PC-3 (cell line): ENCODE results near the gene HES7. TPM values are rescaled to one million over a fixed set of nuclear protein-coding genes. Genes with fewer than 3 reads are reported as not detected.

ENCODE experiments used
- ATAC-seq: fragments of 200-7000 bp; cut with Tn5 transposase; 2 replicates; pipeline ENCODE4 v1.9.1; 2020; ENCODE audit warnings: mild to moderate bottlenecking, moderate library complexity
- BruUV-seq: library from RNA; stranded (reverse); fragments of 400-500 nt; replicated peaks from 2 replicates; lab custom pipeline; 2021; lab: Mats Ljungman, UMichigan
- CTCF ChIA-PET: fragments of 300-600 bp; sonication (Branson Sonifier 250); formaldehyde crosslinking; loops from one replicate; lab custom pipeline; 2022; ENCODE audit warnings: antibody characterized with exemption; lab: Charles Lee
- POLR2A ChIA-PET: fragments of 300-600 bp; sonication (Branson Sonifier 250); formaldehyde crosslinking; loops from one replicate; lab custom pipeline; 2022; ENCODE audit warnings: antibody characterized with exemption; ENCODE audit not compliant: unreplicated experiment; lab: Charles Lee
- DNase-seq: peaks from one replicate; pipeline ENCODE4 v3.0.0-alpha.2; 2015
- H2AFZ ChIP-seq: fragments of 300-600 bp; sonication (generic); 2 replicates; pipeline ENCODE4 v1.6.0; 2016; ENCODE audit warnings: antibody characterized with exemption, low read length
- H3F3A ChIP-seq: fragments of 300-600 bp; sonication (generic); one replicate; pipeline ENCODE4 v1.6.0; 2017; ENCODE audit warnings: antibody characterized with exemption, low read length, control low read depth, mild to moderate bottlenecking; ENCODE audit not compliant: unreplicated experiment
- H3K27ac ChIP-seq: fragments of 300-600 bp; sonication (generic); 2 replicates; pipeline ENCODE4 v1.5.1; 2016; ENCODE audit warnings: mild to moderate bottlenecking, low read length
- H3K27me3 ChIP-seq: fragments of 300-600 bp; sonication (generic); 2 replicates; pipeline ENCODE4 v1.6.1; 2016; ENCODE audit warnings: low read length, mixed read lengths
- H3K36me3 ChIP-seq: fragments of 300-600 bp; sonication (generic); 2 replicates; pipeline ENCODE4 v1.6.1; 2016; ENCODE audit warnings: low read depth, mixed run types, low read length, mixed read lengths
- H3K4me1 ChIP-seq: fragments of 300-600 bp; sonication (generic); 2 replicates; pipeline ENCODE4 v1.5.1; 2016; ENCODE audit warnings: low read length; ENCODE audit not compliant: insufficient read depth
- H3K4me2 ChIP-seq: fragments of 300-600 bp; sonication (generic); 2 replicates; pipeline ENCODE4 v1.6.0; 2016; ENCODE audit warnings: low read length
- H3K4me3 ChIP-seq: fragments of 300-600 bp; sonication (generic); 2 replicates; pipeline ENCODE4 v1.5.1; 2016; ENCODE audit warnings: mild to moderate bottlenecking, low read length, mixed read lengths
- H3K79me2 ChIP-seq: fragments of 300-600 bp; sonication (generic); 2 replicates; pipeline ENCODE4 v1.6.1; 2017; ENCODE audit warnings: low read length, mixed read lengths
- H3K9ac ChIP-seq: fragments of 300-600 bp; sonication (generic); 2 replicates; pipeline ENCODE4 v1.6.0; 2016; ENCODE audit warnings: mild to moderate bottlenecking, low read length
- H3K9me2 ChIP-seq: fragments of 300-600 bp; sonication (generic); replicated peaks from 2 replicates; pipeline ENCODE4 v1.6.1; 2016; ENCODE audit warnings: mixed run types, low read length, mixed read lengths
- H3K9me3 ChIP-seq: fragments of 300-600 bp; sonication (generic); 2 replicates; pipeline ENCODE4 v1.6.1; 2016; ENCODE audit warnings: low read length, mixed read lengths
- H4K20me1 ChIP-seq: fragments of 300-600 bp; sonication (generic); 2 replicates; pipeline ENCODE4 v1.6.1; 2016; ENCODE audit warnings: low read length, mixed read lengths
- EZH2 ChIP-seq: fragments of 300-600 bp; sonication (generic); IDR thresholded peaks from one replicate; pipeline ENCODE4 v1.6.1; 2017; ENCODE audit warnings: antibody characterized with exemption, mild to moderate bottlenecking, low read length; ENCODE audit not compliant: unreplicated experiment
- EZH2phosphoT487 ChIP-seq: fragments of 300-600 bp; sonication (generic); IDR thresholded peaks from 2 replicates; pipeline ENCODE4 v1.6.1; 2018; ENCODE audit warnings: mild to moderate bottlenecking, antibody characterized with exemption, low read length, borderline replicate concordance
- intact Hi-C: fragments of 100-400 bp; cut with micrococcal nuclease; formaldehyde crosslinking; loops from 2 replicates; pipeline ENCODE4 v1.9.0; 2023
- total RNA-seq: library from RNA; depleted of rRNA; stranded (reverse); fragments of >200 nt; gene quantifications from 2 replicates; pipeline ENCODE4 v1.2.3, GENCODE V29; 2014
- TF ChIP-seq, protein P1 (sequence below): fragments of 300-600 bp; sonication (generic); conservative IDR thresholded peaks from 2 replicates; pipeline ENCODE4 v1.5.1; 2017; ENCODE audit warnings: antibody characterized with exemption, low read depth, mild to moderate bottlenecking, low read length

Gene HES7
- total RNA-seq, 1 experiment from 2014 or later = not detected

DNA sequence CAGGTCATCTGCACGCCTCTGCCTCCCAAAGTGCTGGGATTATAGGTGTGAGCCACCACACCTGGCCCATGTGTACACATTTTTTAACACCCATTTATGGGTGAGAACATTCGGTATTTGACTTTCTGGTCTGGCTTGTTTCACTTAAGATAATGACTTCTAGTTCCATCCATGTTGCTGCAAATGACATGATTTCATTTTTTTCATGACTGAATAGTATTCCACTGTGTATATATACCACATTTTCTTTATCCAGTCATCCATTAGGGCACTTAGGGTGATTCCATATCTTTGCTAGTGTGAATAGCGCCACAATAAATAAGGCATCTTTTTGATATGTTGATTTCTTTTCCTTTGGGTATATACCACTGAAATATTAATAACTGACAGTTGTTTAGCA is 42.0 kb downstream of the HES7 start:
- ATAC-seq = no peak

DNA sequence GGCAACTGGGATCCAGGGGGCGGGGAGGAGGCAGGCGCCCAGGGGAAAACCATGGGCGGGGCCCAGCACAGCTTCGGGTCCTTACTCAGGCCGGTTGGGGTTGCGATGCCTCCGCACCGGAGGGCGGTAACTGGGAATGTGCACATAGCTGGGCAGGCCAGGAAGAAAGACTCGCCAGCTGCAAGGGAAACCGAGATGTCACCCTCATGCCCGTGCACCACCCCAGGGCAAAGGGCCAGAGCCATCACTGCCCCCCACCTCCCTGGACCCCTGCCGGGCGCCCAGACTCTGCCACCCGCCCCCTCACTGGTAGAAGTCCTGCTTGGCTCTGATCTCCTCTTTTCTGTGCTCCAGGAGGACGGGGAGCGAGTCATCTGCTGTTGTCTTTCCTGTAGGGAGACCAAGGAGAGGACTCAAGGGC is 43.1 kb downstream of the HES7 start:
- Histone ChIP-seq H3K9me2 (no peaks in the 10 kb centered on the region), H2AFZ (no peak overlapping the region), H3K9ac (no peak overlapping the region), H3K4me1 (peaks cover 5% of the 10 kb centered on the region; the same call in 1 of the 2 replicates), H3F3A (no peaks in the 10 kb centered on the region), H3K4me2 (no peak overlapping the region), H3K27ac (no peak overlapping the region), H3K4me3 (no peak overlapping the region), H3K79me2 (no peaks in the 10 kb centered on the region), H3K36me3 (no peaks in the 10 kb centered on the region), H3K27me3 (no peaks in the 10 kb centered on the region), H4K20me1 (no peaks in the 10 kb centered on the region), H3K9me3 (no peaks in the 10 kb centered on the region)
- BruUV-seq = no TSS peak
- ChIA-PET POLR2A (no interaction called here), CTCF (interaction anchor here (0.6 kb wide), 1 partner anchor 32 kb away, joined by 4 read pairs; no protein-coding TSS in a partner anchor)
- DNase-seq (no peak), ATAC-seq (no peak)
- intact Hi-C loops = no loop called here
- TF ChIP-seq, protein P1, sequence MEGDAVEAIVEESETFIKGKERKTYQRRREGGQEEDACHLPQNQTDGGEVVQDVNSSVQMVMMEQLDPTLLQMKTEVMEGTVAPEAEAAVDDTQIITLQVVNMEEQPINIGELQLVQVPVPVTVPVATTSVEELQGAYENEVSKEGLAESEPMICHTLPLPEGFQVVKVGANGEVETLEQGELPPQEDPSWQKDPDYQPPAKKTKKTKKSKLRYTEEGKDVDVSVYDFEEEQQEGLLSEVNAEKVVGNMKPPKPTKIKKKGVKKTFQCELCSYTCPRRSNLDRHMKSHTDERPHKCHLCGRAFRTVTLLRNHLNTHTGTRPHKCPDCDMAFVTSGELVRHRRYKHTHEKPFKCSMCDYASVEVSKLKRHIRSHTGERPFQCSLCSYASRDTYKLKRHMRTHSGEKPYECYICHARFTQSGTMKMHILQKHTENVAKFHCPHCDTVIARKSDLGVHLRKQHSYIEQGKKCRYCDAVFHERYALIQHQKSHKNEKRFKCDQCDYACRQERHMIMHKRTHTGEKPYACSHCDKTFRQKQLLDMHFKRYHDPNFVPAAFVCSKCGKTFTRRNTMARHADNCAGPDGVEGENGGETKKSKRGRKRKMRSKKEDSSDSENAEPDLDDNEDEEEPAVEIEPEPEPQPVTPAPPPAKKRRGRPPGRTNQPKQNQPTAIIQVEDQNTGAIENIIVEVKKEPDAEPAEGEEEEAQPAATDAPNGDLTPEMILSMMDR = no peak
- TF ChIP-seq EZH2 (no peak), EZH2phosphoT487 (no peak)

More for the DNA sequence above, 42.0 kb downstream of the HES7 start:
- no peak overlapping the region for H3K4me2 ChIP-seq
- H3F3A ChIP-seq = no peaks in the 10 kb centered on the region
- no peaks in the 10 kb centered on the region for H3K9me2 ChIP-seq
- H3K4me1 ChIP-seq = peaks cover 5% of the 10 kb centered on the region; the same call in 1 of the 2 replicates
- H3K4me3 ChIP-seq = no peak overlapping the region
- H3K36me3 ChIP-seq = no peaks in the 10 kb centered on the region
- H2AFZ ChIP-seq = no peak overlapping the region
- no peak for DNase-seq
- H3K9me3 ChIP-seq = no peaks in the 10 kb centered on the region
- H3K9ac ChIP-seq = no peak overlapping the region
- ChIA-PET CTCF (no interaction called here), POLR2A (no interaction called here)
- no peaks in the 10 kb centered on the region for H4K20me1 ChIP-seq
- BruUV-seq = no TSS peak
- intact Hi-C loops = no loop called here
- TF ChIP-seq, protein P1 = no peak
- TF ChIP-seq EZH2 (no peak), EZH2phosphoT487 (no peak)
- no peaks in the 10 kb centered on the region for H3K27me3 ChIP-seq
- H3K79me2 ChIP-seq = no peaks in the 10 kb centered on the region
- H3K27ac ChIP-seq = no peak overlapping the region

DNA sequence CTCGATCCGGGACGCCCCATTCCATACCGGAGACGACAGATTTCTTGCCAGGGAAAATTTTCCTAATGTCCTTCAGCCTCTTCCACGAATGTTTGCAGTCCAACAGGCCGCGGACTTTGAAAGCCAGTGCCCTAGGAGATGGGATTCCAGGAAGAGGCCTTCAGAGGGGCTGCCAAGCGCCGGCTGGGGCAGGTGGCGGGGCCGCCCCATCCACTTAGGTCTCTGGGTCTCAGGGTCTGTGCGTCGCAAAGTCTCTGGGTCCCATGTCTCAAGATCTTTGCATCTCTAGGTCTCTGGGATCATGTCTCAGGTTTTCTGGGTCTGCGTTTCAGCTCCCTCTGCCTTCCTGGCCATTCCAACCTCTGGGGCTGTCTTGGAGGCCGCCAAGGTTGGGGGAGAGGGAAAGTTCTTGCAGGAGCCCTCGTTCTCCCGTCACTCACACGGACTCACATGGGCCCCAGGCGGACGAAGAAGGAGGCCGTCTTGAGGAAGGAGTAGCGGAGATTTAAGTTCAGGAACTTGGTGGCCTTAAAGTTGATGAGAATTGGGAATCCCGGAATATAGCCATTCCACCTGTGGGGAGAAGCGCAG is 43.6 kb downstream of the HES7 start:
- peak overlapping the region; percentile 71 for H3K4me3 ChIP-seq
- peak overlapping the region; percentile 86 for H3K4me2 ChIP-seq
- no peaks in the 10 kb centered on the region for H3K9me2 ChIP-seq
- H3K4me1 ChIP-seq = peaks cover 5% of the 10 kb centered on the region; the same call in 1 of the 2 replicates
- ATAC-seq (no peak), DNase-seq (no peak)
- ChIA-PET POLR2A (no interaction called here), CTCF (interaction anchor here (0.6 kb wide), 1 partner anchor 32 kb away, joined by 4 read pairs; no protein-coding TSS in a partner anchor)
- no peaks in the 10 kb centered on the region for H3F3A ChIP-seq
- intact Hi-C loops = no loop called here
- BruUV-seq = no TSS peak
- no peak overlapping the region for H3K9ac ChIP-seq
- TF ChIP-seq, protein P1 = no peak
- TF ChIP-seq EZH2 (no peak), EZH2phosphoT487 (no peak)
- no peaks in the 10 kb centered on the region for H3K36me3 ChIP-seq
- H3K79me2 ChIP-seq = no peaks in the 10 kb centered on the region
- H4K20me1 ChIP-seq = no peaks in the 10 kb centered on the region
- no peaks in the 10 kb centered on the region for H3K9me3 ChIP-seq
- H2AFZ ChIP-seq = peak overlapping the region; percentile 95
- H3K27me3 ChIP-seq = no peaks in the 10 kb centered on the region
- H3K27ac ChIP-seq = no peak overlapping the region
